ENCODE data around the gene WDR91.

WDR91 gene

GRCh38 chr7:135240441-135240840 is 29.1 kb upstream of the WDR91 start:
- Histone ChIP-seq H3K36me3 (ENCODE audit: insufficient read depth) (no peaks in the 10 kb centered on the region), H3K4me3 (IDR thresholded peaks at IDR 0.05; ENCODE audit: insufficient read depth, low read depth, low read length) (no peak overlapping the region), H2AFZ (ENCODE audit: low read depth) (no peak overlapping the region), H3K27me3 (ENCODE audit: insufficient read depth, low read depth) (no peaks in the 10 kb centered on the region), H3K4me1 (ENCODE audit: low read depth, poor library complexity, severe bottlenecking) (no peaks in the 10 kb centered on the region), H3K79me2 (ENCODE audit: insufficient read depth, low read depth) (no peaks in the 10 kb centered on the region), H3K9ac (no peak overlapping the region), H3K4me2 (no peak overlapping the region), H3K27ac (no peak overlapping the region), H4K20me1 (ENCODE audit: insufficient read depth) (no peaks in the 10 kb centered on the region)
- no peak for TF ChIP-seq CTCF (conservative IDR thresholded peaks at IDR 0.05; ENCODE audit: low read depth, low read length)

GRCh38 chr7:135239263-135239662 is 27.9 kb upstream of the WDR91 start:
- no peaks in the 10 kb centered on the region for H3K27me3 ChIP-seq (ENCODE audit: insufficient read depth, low read depth)
- no peaks in the 10 kb centered on the region for H3K4me1 ChIP-seq (ENCODE audit: low read depth, poor library complexity, severe bottlenecking)
- H3K27ac ChIP-seq = no peak overlapping the region
- no peak overlapping the region for H2AFZ ChIP-seq (ENCODE audit: low read depth)
- no peaks in the 10 kb centered on the region for H3K79me2 ChIP-seq (ENCODE audit: insufficient read depth, low read depth)
- H3K9ac ChIP-seq = no peak overlapping the region
- H4K20me1 ChIP-seq (ENCODE audit: insufficient read depth) = no peaks in the 10 kb centered on the region
- no peak overlapping the region for H3K4me3 ChIP-seq (IDR thresholded peaks at IDR 0.05; ENCODE audit: insufficient read depth, low read depth, low read length)
- TF ChIP-seq CTCF (conservative IDR thresholded peaks at IDR 0.05; ENCODE audit: low read depth, low read length) = no peak
- no peaks in the 10 kb centered on the region for H3K36me3 ChIP-seq (ENCODE audit: insufficient read depth)
- H3K4me2 ChIP-seq = no peak overlapping the region

GRCh38 chr7:135238112-135238744 is 26.9 kb upstream of the WDR91 start:
- Histone ChIP-seq H3K9ac (no peak overlapping the region), H3K4me3 (IDR thresholded peaks at IDR 0.05; ENCODE audit: insufficient read depth, low read depth, low read length) (no peak overlapping the region), H3K27ac (no peak overlapping the region), H3K4me2 (no peak overlapping the region), H4K20me1 (ENCODE audit: insufficient read depth) (no peaks in the 10 kb centered on the region), H3K36me3 (ENCODE audit: insufficient read depth) (no peaks in the 10 kb centered on the region), H3K4me1 (ENCODE audit: low read depth, poor library complexity, severe bottlenecking) (no peaks in the 10 kb centered on the region), H2AFZ (ENCODE audit: low read depth) (no peak overlapping the region), H3K27me3 (ENCODE audit: insufficient read depth, low read depth) (no peaks in the 10 kb centered on the region), H3K79me2 (ENCODE audit: insufficient read depth, low read depth) (no peaks in the 10 kb centered on the region)
- peak; percentile 68 for TF ChIP-seq CTCF (conservative IDR thresholded peaks at IDR 0.05; ENCODE audit: low read depth, low read length)

GRCh38 chr7:135236727-135237126 is 25.4 kb upstream of the WDR91 start:
- no peak overlapping the region for H3K9ac ChIP-seq
- no peaks in the 10 kb centered on the region for H3K79me2 ChIP-seq (ENCODE audit: insufficient read depth, low read depth)
- H3K4me3 ChIP-seq (IDR thresholded peaks at IDR 0.05; ENCODE audit: insufficient read depth, low read depth, low read length) = no peak overlapping the region
- no peaks in the 10 kb centered on the region for H4K20me1 ChIP-seq (ENCODE audit: insufficient read depth)
- no peaks in the 10 kb centered on the region for H3K36me3 ChIP-seq (ENCODE audit: insufficient read depth)
- no peaks in the 10 kb centered on the region for H3K27me3 ChIP-seq (ENCODE audit: insufficient read depth, low read depth)
- H3K4me2 ChIP-seq = no peak overlapping the region
- H3K4me1 ChIP-seq (ENCODE audit: low read depth, poor library complexity, severe bottlenecking) = no peaks in the 10 kb centered on the region
- no peak overlapping the region for H2AFZ ChIP-seq (ENCODE audit: low read depth)
- no peak for TF ChIP-seq CTCF (conservative IDR thresholded peaks at IDR 0.05; ENCODE audit: low read depth, low read length)
- H3K27ac ChIP-seq = no peak overlapping the region

Data from KMS-11 (cell line).